GM12878 (cell line): Measurements from ENCODE around the gene ITPR3. TPM values are rescaled to one million over a fixed set of nuclear protein-coding genes. Genes with fewer than 3 reads are reported as not detected.

Experiments
- BACH1 ChIP-seq: fragments of 450-650 bp; IDR thresholded peaks from 2 replicates; pipeline ENCODE4 v1.6.1; 2017; ENCODE audit warnings: mild to moderate bottlenecking, borderline replicate concordance
- BCLAF1 ChIP-seq: fragments of 450-650 bp; IDR thresholded peaks from 2 replicates; pipeline ENCODE4 v1.6.1; 2017; ENCODE audit warnings: antibody characterized with exemption, mild to moderate bottlenecking, moderate library complexity
- E2F4 ChIP-seq: IDR thresholded peaks from 2 replicates; pipeline ENCODE4 v1.6.1; 2012; ENCODE audit warnings: low read depth, low read length, improper control_type of control experiment
- EZH2 ChIP-seq: IDR thresholded peaks from 2 replicates; pipeline ENCODE4 v1.6.1; 2012; ENCODE audit warnings: low read depth, mild to moderate bottlenecking, control low read depth, inconsistent platforms, low read length, borderline replicate concordance; ENCODE audit not compliant: control insufficient read depth
- FOXM1 ChIP-seq: IDR thresholded peaks from 2 replicates; pipeline ENCODE4 v1.6.1; 2012; ENCODE audit warnings: low read depth, mild to moderate bottlenecking, inconsistent platforms, low read length, moderate library complexity
- HDAC2 ChIP-seq: fragments of 200-600 bp; sonication (generic); IDR thresholded peaks from 2 replicates; pipeline ENCODE4 v1.6.1; 2017
- IKZF2 ChIP-seq, 2 experiments: fragments of 450-650 bp; IDR thresholded peaks; 2 replicates each; pipeline ENCODE4 v1.6.1; 2017; ENCODE audit warnings: mild to moderate bottlenecking in 2 of 2, moderate library complexity in 2 of 2
- KLF5 ChIP-seq: fragments of 450-650 bp; IDR thresholded peaks from 2 replicates; pipeline ENCODE4 v1.6.1; 2014; ENCODE audit warnings: mild to moderate bottlenecking; ENCODE audit not compliant: partially characterized antibody
- NFXL1 ChIP-seq: fragments of 450-650 bp; IDR thresholded peaks from 2 replicates; pipeline ENCODE4 v1.6.1; 2017; ENCODE audit warnings: antibody characterized with exemption, mild to moderate bottlenecking, borderline replicate concordance
- NR2C1 ChIP-seq: fragments of 450-650 bp; IDR thresholded peaks from 2 replicates; pipeline ENCODE4 v1.6.1; 2017; ENCODE audit warnings: antibody characterized with exemption, mild to moderate bottlenecking, moderate library complexity
- PRDM15 ChIP-seq: fragments of 450-650 bp; formaldehyde crosslinking; IDR thresholded peaks from 2 replicates; pipeline ENCODE4 v1.4.0; 2020; ENCODE audit warnings: mild to moderate bottlenecking, moderate library complexity
- RFX5 ChIP-seq: IDR thresholded peaks from 2 replicates; pipeline ENCODE4 v1.6.1; 2011; ENCODE audit warnings: low read depth, low read length, improper control_type of control experiment
- TBL1XR1 ChIP-seq: IDR thresholded peaks from 2 replicates; pipeline ENCODE4 v1.6.1; 2012; ENCODE audit warnings: low read depth, low read length, improper control_type of control experiment
- WRNIP1 ChIP-seq: IDR thresholded peaks from 2 replicates; pipeline ENCODE4 v1.6.1; 2011; ENCODE audit warnings: low read depth, low read length, improper control_type of control experiment, borderline replicate concordance
- YY1 ChIP-seq: IDR thresholded peaks from 2 replicates; pipeline ENCODE4 v1.6.1; 2011; ENCODE audit warnings: low read depth, mild to moderate bottlenecking, low read length
- ZBED1 ChIP-seq: IDR thresholded peaks from 2 replicates; pipeline ENCODE4 v1.6.1; 2016; ENCODE audit warnings: borderline replicate concordance
- ZNF207 ChIP-seq: fragments of 450-650 bp; IDR thresholded peaks from 2 replicates; pipeline ENCODE4 v1.6.1; 2014; ENCODE audit warnings: antibody characterized with exemption, mild to moderate bottlenecking, borderline replicate concordance
- ZNF622 ChIP-seq: fragments of 450-650 bp; IDR thresholded peaks from 2 replicates; pipeline ENCODE4 v1.6.1; 2017; ENCODE audit warnings: mild to moderate bottlenecking, inconsistent platforms
- ZNF687 ChIP-seq: fragments of 450-650 bp; IDR thresholded peaks from 2 replicates; pipeline ENCODE4 v1.6.1; 2017; ENCODE audit warnings: mild to moderate bottlenecking, moderate library complexity
- polyA plus RNA-seq, 11 experiments: library from polyadenylated mRNA; depleted of rRNA in 4 of 11; unstranded in 6 of 11; stranded (reverse) in 5 of 11; fragments of >200 nt; fragmentation: Nextera tagmentation in 4 of 11; fragmentation: Illumina TruSeq in 1 of 11; extraction: Ambion mirVana in 4 of 11; extraction: Trizol in 1 of 11; gene quantifications; 1 replicate in 1 of 11; 2 replicates in 10 of 11; pipeline versions ENCODE4 v1.2.1 to v1.2.3, GENCODE V29; 2011 to 2016; ENCODE audit warnings: inconsistent platforms in 2 of 11, missing spikeins in 2 of 11, low read depth in 1 of 11
- total RNA-seq, 4 experiments: library from RNA; depleted of rRNA in 3 of 4; stranded (reverse); fragments of >200 nt in 3 of 4; fragmentation: Illumina TruSeq in 1 of 4; extraction: Trizol in 1 of 4; gene quantifications; 2 replicates each; pipeline versions ENCODE4 v1.2.1 to v1.2.3, GENCODE V29; 2013 to 2021

Gene ITPR3
- total and polyA plus RNA-seq, 10 of the 15 experiments (the other 5 are each of a cell fraction or from before 2014, with no cell fraction given), result 0.32 to 34.0 (median 11.9) TPM

- 0 out of 2 replicates have a peak, but pooled peaks have one; percentile 37 for TF ChIP-seq WRNIP1
- no peak for TF ChIP-seq KLF5
- TF ChIP-seq ZNF687, result peak; percentile 91
- TF ChIP-seq ZNF622, result no peak
- no peak for TF ChIP-seq EZH2
- TF ChIP-seq TBL1XR1, result no peak
- no peak for TF ChIP-seq RFX5
- TF ChIP-seq ZNF207, result no peak; the same call in 1 of the 2 replicates
- TF ChIP-seq NR2C1, result no peak
- no peak for TF ChIP-seq BCLAF1
- no peak for TF ChIP-seq PRDM15 (CRISPR knock-in tag)
- TF ChIP-seq NFXL1, result no peak
- no peak for TF ChIP-seq BACH1
- no peak for TF ChIP-seq FOXM1
- no peak for TF ChIP-seq ZBED1
- 0 out of 4 replicates have a peak, but pooled peaks of 1 of the 2 experiments have one; percentile 49 for TF ChIP-seq IKZF2 (IDR thresholded peaks at IDR 0.05)
- no peak for TF ChIP-seq HDAC2
- no peak for TF ChIP-seq E2F4
- TF ChIP-seq YY1, result peak; percentile 48; the same call in 1 of the 2 replicates
Measured at GRCh38 chr6:33585403-33586107, 35.6 kb upstream of the ITPR3 start (continued).
